Measurements from ENCODE around the gene IRS2.
"Not testable (repeated sequence)": the region's sequence is repeated elsewhere in the genome, so short reads cannot be mapped to it uniquely, and the experiment has no call there.

Gene IRS2

GRCh38 chr13:109786457-109787134 lies at the start of gene IRS2:
TSS of gene IRS2 (minus strand) at chr13:109786583. CDS start at chr13:109786053, 530 bp downstream.
- CTCF ChIA-PET, result no interaction called here
- TF ChIP-seq, protein P1, sequence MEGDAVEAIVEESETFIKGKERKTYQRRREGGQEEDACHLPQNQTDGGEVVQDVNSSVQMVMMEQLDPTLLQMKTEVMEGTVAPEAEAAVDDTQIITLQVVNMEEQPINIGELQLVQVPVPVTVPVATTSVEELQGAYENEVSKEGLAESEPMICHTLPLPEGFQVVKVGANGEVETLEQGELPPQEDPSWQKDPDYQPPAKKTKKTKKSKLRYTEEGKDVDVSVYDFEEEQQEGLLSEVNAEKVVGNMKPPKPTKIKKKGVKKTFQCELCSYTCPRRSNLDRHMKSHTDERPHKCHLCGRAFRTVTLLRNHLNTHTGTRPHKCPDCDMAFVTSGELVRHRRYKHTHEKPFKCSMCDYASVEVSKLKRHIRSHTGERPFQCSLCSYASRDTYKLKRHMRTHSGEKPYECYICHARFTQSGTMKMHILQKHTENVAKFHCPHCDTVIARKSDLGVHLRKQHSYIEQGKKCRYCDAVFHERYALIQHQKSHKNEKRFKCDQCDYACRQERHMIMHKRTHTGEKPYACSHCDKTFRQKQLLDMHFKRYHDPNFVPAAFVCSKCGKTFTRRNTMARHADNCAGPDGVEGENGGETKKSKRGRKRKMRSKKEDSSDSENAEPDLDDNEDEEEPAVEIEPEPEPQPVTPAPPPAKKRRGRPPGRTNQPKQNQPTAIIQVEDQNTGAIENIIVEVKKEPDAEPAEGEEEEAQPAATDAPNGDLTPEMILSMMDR (IDR thresholded peaks at IDR 0.05; ENCODE audit: control extremely low read depth, extremely low read depth, low read depth, missing control alignments), result no peak
- DNase-seq (ENCODE audit: extremely low spot score), result peak; percentile 80
- POLR2A ChIA-PET, result no interaction called here

GRCh38 chr13:109834973-109835720 lies 48.8 kb upstream of the IRS2 start:
- TF ChIP-seq, protein P1 (IDR thresholded peaks at IDR 0.05; ENCODE audit: control extremely low read depth, extremely low read depth, low read depth, missing control alignments), result no peak
- POLR2A ChIA-PET, result no interaction called here
- no peak for DNase-seq (ENCODE audit: extremely low spot score)
- CTCF ChIA-PET, result no interaction called here

- ChIA-PET CTCF (no interaction called here), POLR2A (no interaction called here)
- TF ChIP-seq, protein P1 (IDR thresholded peaks at IDR 0.05; ENCODE audit: control extremely low read depth, extremely low read depth, low read depth, missing control alignments), result no peak
- no peak for DNase-seq (ENCODE audit: extremely low spot score)
Measured at GRCh38 chr13:109833940-109834339, 47.6 kb upstream of the IRS2 start.

GRCh38 chr13:109833071-109833470 lies 46.7 kb upstream of the IRS2 start:
- TF ChIP-seq, protein P1 (IDR thresholded peaks at IDR 0.05; ENCODE audit: control extremely low read depth, extremely low read depth, low read depth, missing control alignments), result no peak
- DNase-seq (ENCODE audit: extremely low spot score), result no peak
- ChIA-PET POLR2A (no interaction called here), CTCF (no interaction called here)

- DNase-seq (ENCODE audit: extremely low spot score); POLR2A ChIA-PET: not testable (repeated sequence)
- CTCF ChIA-PET, result interaction anchor here (1.1 kb wide), 1 partner anchor 29 kb away, joined by 3 read pairs; no protein-coding TSS in a partner anchor
Measured at GRCh38 chr13:109828591-109829316, 42.4 kb upstream of the IRS2 start.

GRCh38 chr13:109823201-109823600 lies 36.8 kb upstream of the IRS2 start:
- CTCF ChIA-PET; DNase-seq (ENCODE audit: extremely low spot score); POLR2A ChIA-PET: not testable (repeated sequence)

- no peak for DNase-seq (ENCODE audit: extremely low spot score)
- POLR2A ChIA-PET, result no interaction called here
- CTCF ChIA-PET, result no interaction called here
- TF ChIP-seq, protein P1 (IDR thresholded peaks at IDR 0.05; ENCODE audit: control extremely low read depth, extremely low read depth, low read depth, missing control alignments), result no peak
Measured at GRCh38 chr13:109821103-109821502, 34.7 kb upstream of the IRS2 start.
